ENCODE data around the gene RPSA.
"Not testable (repeated sequence)": the region's sequence is repeated elsewhere in the genome, so short reads cannot be mapped to it uniquely, and the experiment has no call there.

Gene RPSA

GRCh38 chr3:39449796-39450195 lies 43.3 kb downstream of the RPSA start:
- H3K4me3 ChIP-seq (ENCODE audit: low read length in 2 of 2) = no peak overlapping the region
- H3K4me1 ChIP-seq (ENCODE audit: control insufficient read depth in 2 of 2, insufficient read depth in 2 of 2, low read length in 2 of 2) = peaks cover 3 to 14% of the 10 kb centered on the region in 2 donors
- no peaks in the 10 kb centered on the region for H3K9me3 ChIP-seq (ENCODE audit: control insufficient read depth in 2 of 2, low read length in 2 of 2)
- no peak overlapping the region for H3K27ac ChIP-seq (ENCODE audit: low read depth in 2 of 2, low read length in 2 of 2)
- H3K9ac ChIP-seq (ENCODE audit: low read depth in 1 of 2, low read length in 2 of 2) = no peak overlapping the region
- H3K36me3 ChIP-seq (ENCODE audit: control insufficient read depth in 2 of 2, insufficient read depth in 2 of 2, low read length in 2 of 2) = no peaks in the 10 kb centered on the region
- H3K27me3 ChIP-seq (ENCODE audit: control insufficient read depth in 2 of 2, insufficient read depth in 2 of 2, low read length in 2 of 2) = no peaks in the 10 kb centered on the region

DNA sequence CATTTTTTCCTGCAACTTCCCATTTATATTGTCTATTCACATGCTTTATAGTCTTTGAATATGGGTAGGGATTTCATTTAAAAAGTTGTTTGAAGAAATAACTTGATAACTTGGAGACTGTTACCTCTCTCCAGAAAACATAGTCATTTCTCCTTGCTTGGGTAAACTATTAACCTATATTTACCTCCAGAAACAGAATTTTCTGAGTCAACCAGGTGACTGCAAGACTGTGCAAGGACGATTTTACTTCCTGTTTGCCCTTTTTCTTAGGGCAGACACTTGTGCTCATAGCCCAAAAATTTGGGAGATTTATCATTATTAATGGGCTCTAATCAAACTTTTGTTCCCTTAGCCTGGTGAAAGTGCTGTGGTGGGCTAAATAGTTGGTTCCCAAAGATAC lies 46.6 kb downstream of the RPSA start:
- Histone ChIP-seq H3K9ac (ENCODE audit: low read depth in 1 of 2, low read length in 2 of 2) (peak overlapping the region in 1 of 2 donors; percentile 26), H3K36me3 (ENCODE audit: control insufficient read depth in 2 of 2, insufficient read depth in 2 of 2, low read length in 2 of 2) (no peaks in the 10 kb centered on the region), H3K9me3 (ENCODE audit: control insufficient read depth in 2 of 2, low read length in 2 of 2) (no peaks in the 10 kb centered on the region), H3K27ac (ENCODE audit: low read depth in 2 of 2, low read length in 2 of 2) (peak overlapping the region; percentile 42 to 69), H3K4me3 (ENCODE audit: low read length in 2 of 2) (no peak overlapping the region), H3K27me3 (ENCODE audit: control insufficient read depth in 2 of 2, insufficient read depth in 2 of 2, low read length in 2 of 2) (no peaks in the 10 kb centered on the region), H3K4me1 (ENCODE audit: control insufficient read depth in 2 of 2, insufficient read depth in 2 of 2, low read length in 2 of 2) (peaks cover 3 to 12% of the 10 kb centered on the region in 2 donors)

DNA sequence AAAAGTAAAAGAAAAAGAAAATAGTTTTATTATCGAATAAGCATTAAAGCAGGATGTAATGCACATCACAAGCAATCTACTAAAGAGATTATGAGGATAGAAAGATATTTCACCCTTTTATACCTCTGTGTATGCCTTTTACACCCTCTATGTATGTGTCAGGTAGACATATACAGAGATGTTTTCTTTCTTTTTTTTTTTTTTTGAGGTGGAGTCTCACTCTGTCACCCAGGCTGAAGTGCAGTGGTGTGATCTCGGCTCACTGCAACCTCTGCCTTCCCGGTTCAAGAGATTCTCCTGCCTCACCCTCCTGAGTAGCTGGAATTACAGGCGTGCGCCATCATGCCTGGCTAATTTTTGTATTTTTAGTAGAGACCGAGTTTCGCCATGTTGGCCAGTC lies 47.4 kb downstream of the RPSA start:
- H3K27me3 ChIP-seq (ENCODE audit: control insufficient read depth in 2 of 2, insufficient read depth in 2 of 2, low read length in 2 of 2); H3K9me3 ChIP-seq (ENCODE audit: control insufficient read depth in 2 of 2, low read length in 2 of 2); H3K9ac ChIP-seq (ENCODE audit: low read depth in 1 of 2, low read length in 2 of 2); H3K36me3 ChIP-seq (ENCODE audit: control insufficient read depth in 2 of 2, insufficient read depth in 2 of 2, low read length in 2 of 2); H3K4me3 ChIP-seq (ENCODE audit: low read length in 2 of 2); H3K4me1 ChIP-seq (ENCODE audit: control insufficient read depth in 2 of 2, insufficient read depth in 2 of 2, low read length in 2 of 2): not testable (repeated sequence)
- H3K27ac ChIP-seq (ENCODE audit: low read depth in 2 of 2, low read length in 2 of 2) = peak overlapping the region; percentile 42 to 69

- Histone ChIP-seq H3K27ac (ENCODE audit: low read depth in 2 of 2, low read length in 2 of 2) (no peak overlapping the region), H3K9me3 (ENCODE audit: control insufficient read depth in 2 of 2, low read length in 2 of 2) (no peaks in the 10 kb centered on the region), H3K4me1 (ENCODE audit: control insufficient read depth in 2 of 2, insufficient read depth in 2 of 2, low read length in 2 of 2) (peaks cover 3 to 8% of the 10 kb centered on the region in 2 donors), H3K9ac (ENCODE audit: low read depth in 1 of 2, low read length in 2 of 2) (no peak overlapping the region), H3K36me3 (ENCODE audit: control insufficient read depth in 2 of 2, insufficient read depth in 2 of 2, low read length in 2 of 2) (no peaks in the 10 kb centered on the region), H3K4me3 (ENCODE audit: low read length in 2 of 2) (no peak overlapping the region), H3K27me3 (ENCODE audit: control insufficient read depth in 2 of 2, insufficient read depth in 2 of 2, low read length in 2 of 2) (no peaks in the 10 kb centered on the region)
Measured at GRCh38 chr3:39454591-39455217, 48.2 kb downstream of the RPSA start.

- Histone ChIP-seq H3K36me3 (ENCODE audit: control insufficient read depth in 2 of 2, insufficient read depth in 2 of 2, low read length in 2 of 2) (no peaks in the 10 kb centered on the region), H3K4me3 (ENCODE audit: low read length in 2 of 2) (no peak overlapping the region), H3K27me3 (ENCODE audit: control insufficient read depth in 2 of 2, insufficient read depth in 2 of 2, low read length in 2 of 2) (no peaks in the 10 kb centered on the region), H3K9me3 (ENCODE audit: control insufficient read depth in 2 of 2, low read length in 2 of 2) (no peaks in the 10 kb centered on the region), H3K4me1 (ENCODE audit: control insufficient read depth in 2 of 2, insufficient read depth in 2 of 2, low read length in 2 of 2) (peaks cover 3 to 8% of the 10 kb centered on the region in 2 donors), H3K9ac (ENCODE audit: low read depth in 1 of 2, low read length in 2 of 2) (no peak overlapping the region), H3K27ac (ENCODE audit: low read depth in 2 of 2, low read length in 2 of 2) (no peak overlapping the region)
Measured at GRCh38 chr3:39456159-39456558, 49.6 kb downstream of the RPSA start.

- Histone ChIP-seq H3K9me3 (ENCODE audit: control insufficient read depth in 2 of 2, low read length in 2 of 2) (no peaks in the 10 kb centered on the region), H3K27me3 (ENCODE audit: control insufficient read depth in 2 of 2, insufficient read depth in 2 of 2, low read length in 2 of 2) (no peaks in the 10 kb centered on the region), H3K9ac (ENCODE audit: low read depth in 1 of 2, low read length in 2 of 2) (no peak overlapping the region), H3K36me3 (ENCODE audit: control insufficient read depth in 2 of 2, insufficient read depth in 2 of 2, low read length in 2 of 2) (no peaks in the 10 kb centered on the region), H3K4me1 (ENCODE audit: control insufficient read depth in 2 of 2, insufficient read depth in 2 of 2, low read length in 2 of 2) (peaks cover 2 to 8% of the 10 kb centered on the region in 2 donors), H3K4me3 (ENCODE audit: low read length in 2 of 2) (no peak overlapping the region), H3K27ac (ENCODE audit: low read depth in 2 of 2, low read length in 2 of 2) (no peak overlapping the region)
Measured at GRCh38 chr3:39457361-39457760, 50.8 kb downstream of the RPSA start.

GRCh38 chr3:39458579-39458978 lies 52.1 kb downstream of the RPSA start:
- not testable (repeated sequence) for H3K27ac ChIP-seq (ENCODE audit: low read depth in 2 of 2, low read length in 2 of 2); H3K9ac ChIP-seq (ENCODE audit: low read depth in 1 of 2, low read length in 2 of 2); H3K9me3 ChIP-seq (ENCODE audit: control insufficient read depth in 2 of 2, low read length in 2 of 2); H3K27me3 ChIP-seq (ENCODE audit: control insufficient read depth in 2 of 2, insufficient read depth in 2 of 2, low read length in 2 of 2); H3K4me1 ChIP-seq (ENCODE audit: control insufficient read depth in 2 of 2, insufficient read depth in 2 of 2, low read length in 2 of 2); H3K4me3 ChIP-seq (ENCODE audit: low read length in 2 of 2); H3K36me3 ChIP-seq (ENCODE audit: control insufficient read depth in 2 of 2, insufficient read depth in 2 of 2, low read length in 2 of 2)

GRCh38 chr3:39460677-39461076 lies 54.2 kb downstream of the RPSA start:
- Histone ChIP-seq H3K36me3 (ENCODE audit: control insufficient read depth in 2 of 2, insufficient read depth in 2 of 2, low read length in 2 of 2) (no peaks in the 10 kb centered on the region), H3K9ac (ENCODE audit: low read depth in 1 of 2, low read length in 2 of 2) (no peak overlapping the region), H3K9me3 (ENCODE audit: control insufficient read depth in 2 of 2, low read length in 2 of 2) (no peaks in the 10 kb centered on the region), H3K4me3 (ENCODE audit: low read length in 2 of 2) (no peak overlapping the region), H3K4me1 (ENCODE audit: control insufficient read depth in 2 of 2, insufficient read depth in 2 of 2, low read length in 2 of 2) (no peaks in the 10 kb centered on the region), H3K27me3 (ENCODE audit: control insufficient read depth in 2 of 2, insufficient read depth in 2 of 2, low read length in 2 of 2) (no peaks in the 10 kb centered on the region), H3K27ac (ENCODE audit: low read depth in 2 of 2, low read length in 2 of 2) (no peak overlapping the region)
